Measurements from ENCODE around the gene NPBWR2.

Gene NPBWR2

DNA sequence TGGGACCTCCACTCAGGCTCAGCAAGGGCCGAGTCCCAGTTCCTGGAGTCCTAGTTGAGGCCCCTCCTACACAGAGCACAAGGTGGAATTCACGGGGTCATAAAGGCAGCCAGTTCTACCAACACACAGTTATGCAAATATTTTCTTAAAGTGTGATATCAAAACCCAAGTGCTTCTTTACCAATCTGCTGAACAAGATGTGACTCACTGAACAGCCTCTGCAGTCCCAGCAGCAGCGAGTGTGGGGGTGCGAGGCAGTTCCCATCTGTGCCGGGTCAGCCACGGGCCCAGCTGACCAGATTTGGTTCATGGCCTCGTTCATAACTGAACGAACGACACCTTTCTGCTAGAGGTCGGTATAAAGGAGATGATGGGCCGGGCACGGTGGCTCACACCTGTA is 48.8 kb downstream of the NPBWR2 start:
- no peak overlapping the region for H3K9ac ChIP-seq (ENCODE audit: low read length)
- no peak overlapping the region for H2BK5ac ChIP-seq (ENCODE audit: low read length)
- DNase-seq, result no peak
- no peak overlapping the region for H2AK5ac ChIP-seq (ENCODE audit: low read length)
- no peak overlapping the region for H4K5ac ChIP-seq (ENCODE audit: low read length)
- H3K79me2 ChIP-seq (ENCODE audit: control insufficient read depth, insufficient read depth, low read length), result no peaks in the 10 kb centered on the region
- no peak overlapping the region for H3K27ac ChIP-seq (ENCODE audit: low read depth, low read length)
- no peak overlapping the region for H2BK15ac ChIP-seq (replicated peaks; ENCODE audit: low read depth)
- no peak overlapping the region for H3K56ac ChIP-seq (ENCODE audit: low read length)
- no peak overlapping the region for H3K23ac ChIP-seq (ENCODE audit: low read length)
- no CpG with 5 or more reads among the region's 12 CpGs for WGBS (ENCODE audit: extremely low coverage, insufficient coverage, low lambda C conversion rate)
- H3K79me1 ChIP-seq (ENCODE audit: low read length), result no peaks in the 10 kb centered on the region
- no peak overlapping the region for H3K4me3 ChIP-seq (ENCODE audit: low read length)
- H3K36me3 ChIP-seq (ENCODE audit: control insufficient read depth, insufficient read depth, low read length), result no peaks in the 10 kb centered on the region
- no peak overlapping the region for H4K8ac ChIP-seq (ENCODE audit: low read depth, low read length)
- peaks cover 8% of the 10 kb centered on the region for H3K4me1 ChIP-seq (ENCODE audit: control insufficient read depth, low read depth, low read length)
- H3K18ac ChIP-seq (ENCODE audit: low read length), result no peak overlapping the region
- no peak overlapping the region for H2BK120ac ChIP-seq (ENCODE audit: low read depth, low read length)
- no peaks in the 10 kb centered on the region for H3K27me3 ChIP-seq (ENCODE audit: insufficient read depth, low read length, poor library complexity)
- H3K4me2 ChIP-seq (ENCODE audit: low read length), result no peak overlapping the region
- no peak overlapping the region for H3K4ac ChIP-seq (ENCODE audit: low read depth, low read length)

DNA sequence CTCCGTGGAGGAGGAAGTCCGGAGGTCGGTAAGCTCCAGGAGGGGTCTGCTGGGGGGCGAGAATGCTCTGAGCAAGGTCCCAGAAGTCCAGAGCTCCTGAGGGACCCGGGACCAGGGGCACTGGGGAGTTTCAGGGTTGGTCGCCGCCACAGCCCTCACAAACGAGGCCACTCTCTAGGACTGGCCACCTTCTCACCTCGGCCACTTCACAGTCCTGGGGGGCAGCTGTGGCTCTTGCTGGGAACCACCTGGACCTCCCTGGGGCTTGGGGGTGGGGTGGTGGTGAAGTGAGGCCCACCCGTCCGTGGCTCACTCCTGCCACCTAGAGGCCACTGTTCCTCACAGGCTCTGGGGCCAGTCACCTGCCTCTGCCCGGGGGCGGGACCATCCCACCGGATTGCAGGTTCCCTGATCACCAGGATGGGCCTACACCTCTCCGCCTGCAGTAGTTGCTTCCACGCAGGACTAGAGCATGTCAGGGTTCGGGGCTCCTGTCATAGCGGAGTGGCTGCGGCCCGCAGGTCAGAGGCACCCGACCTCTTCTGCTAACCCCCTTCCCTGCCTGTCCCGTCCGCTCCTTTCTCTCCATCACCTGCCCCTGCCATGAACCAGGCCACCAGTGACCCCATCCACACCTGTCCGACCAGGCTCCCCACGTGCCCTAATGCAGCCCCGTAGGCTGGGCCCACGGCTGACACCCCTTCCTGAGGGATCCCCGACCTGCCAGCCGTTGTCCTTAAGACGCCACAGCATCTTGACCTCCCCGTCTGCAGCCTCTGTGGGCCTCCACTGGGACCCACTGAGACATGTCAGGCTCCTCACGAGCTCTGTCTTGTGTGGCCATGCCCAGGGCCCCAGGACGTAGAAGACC is 49.5 kb downstream of the NPBWR2 start:
- no peak overlapping the region for H3K4me2 ChIP-seq (ENCODE audit: low read length)
- no peak overlapping the region for H4K8ac ChIP-seq (ENCODE audit: low read depth, low read length)
- H3K4me1 ChIP-seq (ENCODE audit: control insufficient read depth, low read depth, low read length), result peaks cover 11% of the 10 kb centered on the region
- H3K23ac ChIP-seq (ENCODE audit: low read length), result no peak overlapping the region
- H3K79me1 ChIP-seq (ENCODE audit: low read length), result no peaks in the 10 kb centered on the region
- no peak overlapping the region for H3K4ac ChIP-seq (ENCODE audit: low read depth, low read length)
- H2BK5ac ChIP-seq (ENCODE audit: low read length), result no peak overlapping the region
- no peak overlapping the region for H3K56ac ChIP-seq (ENCODE audit: low read length)
- no CpG with 5 or more reads among the region's 33 CpGs for WGBS (ENCODE audit: extremely low coverage, insufficient coverage, low lambda C conversion rate)
- no peak overlapping the region for H2AK5ac ChIP-seq (ENCODE audit: low read length)
- H2BK15ac ChIP-seq (replicated peaks; ENCODE audit: low read depth), result no peak overlapping the region
- no peak overlapping the region for H3K27ac ChIP-seq (ENCODE audit: low read depth, low read length)
- H2BK120ac ChIP-seq (ENCODE audit: low read depth, low read length), result no peak overlapping the region
- H3K36me3 ChIP-seq (ENCODE audit: control insufficient read depth, insufficient read depth, low read length), result no peaks in the 10 kb centered on the region
- no peak overlapping the region for H4K5ac ChIP-seq (ENCODE audit: low read length)
- H3K4me3 ChIP-seq (ENCODE audit: low read length), result no peak overlapping the region
- no peaks in the 10 kb centered on the region for H3K27me3 ChIP-seq (ENCODE audit: insufficient read depth, low read length, poor library complexity)
- no peak overlapping the region for H3K18ac ChIP-seq (ENCODE audit: low read length)
- H3K79me2 ChIP-seq (ENCODE audit: control insufficient read depth, insufficient read depth, low read length), result no peaks in the 10 kb centered on the region
- peak; percentile 84 for DNase-seq
- H3K9ac ChIP-seq (ENCODE audit: low read length), result no peak overlapping the region

DNA sequence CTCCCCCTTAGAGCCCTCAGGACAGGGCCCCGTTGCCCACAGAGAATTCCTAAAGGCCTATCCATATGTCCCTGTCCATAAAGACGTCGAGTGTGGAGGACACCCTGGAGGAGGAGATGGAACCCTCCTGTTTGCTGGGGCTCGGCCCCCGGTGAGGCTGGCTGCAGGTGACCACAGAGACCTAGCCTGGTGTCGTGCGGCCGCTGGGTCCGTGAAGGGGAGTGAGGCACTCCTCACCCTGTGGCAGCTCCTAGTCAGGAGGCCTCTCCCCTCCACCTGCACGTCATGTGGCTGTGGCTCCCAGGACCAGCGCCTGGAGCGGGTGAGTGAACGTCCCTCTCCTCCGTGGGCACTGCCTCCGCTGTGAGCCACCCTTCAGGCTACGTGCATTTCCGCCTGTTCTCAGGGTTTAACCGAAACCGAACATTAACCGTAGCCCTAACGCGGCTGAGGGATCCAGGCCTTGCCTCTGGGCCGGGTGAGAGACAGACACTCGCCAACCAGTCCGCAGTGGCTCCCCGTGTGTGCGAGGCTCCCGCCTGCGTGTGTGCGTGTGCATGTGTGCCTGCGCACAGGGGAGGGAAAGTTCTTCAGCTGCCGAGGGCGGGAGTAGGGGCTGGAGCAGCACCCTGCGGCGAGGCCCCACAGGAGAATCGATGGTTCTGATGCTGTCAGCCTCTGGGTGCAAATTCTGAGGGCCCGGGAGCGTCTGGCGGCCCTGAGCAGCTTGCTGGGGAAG is 50.3 kb downstream of the NPBWR2 start:
- H3K23ac ChIP-seq (ENCODE audit: low read length), result no peak overlapping the region
- H3K27ac ChIP-seq (ENCODE audit: low read depth, low read length), result no peak overlapping the region
- H3K4ac ChIP-seq (ENCODE audit: low read depth, low read length), result no peak overlapping the region
- H3K79me2 ChIP-seq (ENCODE audit: control insufficient read depth, insufficient read depth, low read length), result no peaks in the 10 kb centered on the region
- no peak overlapping the region for H4K5ac ChIP-seq (ENCODE audit: low read length)
- H3K18ac ChIP-seq (ENCODE audit: low read length), result no peak overlapping the region
- H3K36me3 ChIP-seq (ENCODE audit: control insufficient read depth, insufficient read depth, low read length), result no peaks in the 10 kb centered on the region
- no peak overlapping the region for H2BK15ac ChIP-seq (replicated peaks; ENCODE audit: low read depth)
- H3K9ac ChIP-seq (ENCODE audit: low read length), result peak overlapping the region; percentile 20
- no CpG with 5 or more reads among the region's 39 CpGs for WGBS (ENCODE audit: extremely low coverage, insufficient coverage, low lambda C conversion rate)
- H3K27me3 ChIP-seq (ENCODE audit: insufficient read depth, low read length, poor library complexity), result no peaks in the 10 kb centered on the region
- no peak for DNase-seq
- no peaks in the 10 kb centered on the region for H3K79me1 ChIP-seq (ENCODE audit: low read length)
- H3K4me1 ChIP-seq (ENCODE audit: control insufficient read depth, low read depth, low read length), result peaks cover 11% of the 10 kb centered on the region
- H2BK5ac ChIP-seq (ENCODE audit: low read length), result no peak overlapping the region
- H4K8ac ChIP-seq (ENCODE audit: low read depth, low read length), result no peak overlapping the region
- no peak overlapping the region for H3K4me2 ChIP-seq (ENCODE audit: low read length)
- H2BK120ac ChIP-seq (ENCODE audit: low read depth, low read length), result no peak overlapping the region
- H2AK5ac ChIP-seq (ENCODE audit: low read length), result no peak overlapping the region
- H3K4me3 ChIP-seq (ENCODE audit: low read length), result no peak overlapping the region
- H3K56ac ChIP-seq (ENCODE audit: low read length), result peak overlapping the region; percentile 73

DNA sequence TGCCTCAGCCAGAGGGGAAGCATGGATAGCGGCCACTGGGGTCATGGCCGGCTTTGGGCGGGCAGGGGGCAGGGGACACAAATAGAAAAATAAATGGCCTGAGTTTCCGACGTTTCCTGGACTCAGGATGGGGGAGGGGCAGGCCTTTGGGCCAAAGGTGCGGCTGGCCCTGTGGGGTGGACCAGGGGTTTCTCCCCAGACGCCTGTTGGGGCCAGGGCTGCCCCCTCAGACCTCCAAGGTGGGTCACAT is 50.8 kb downstream of the NPBWR2 start:
- Histone ChIP-seq H3K23ac (ENCODE audit: low read length) (no peak overlapping the region), H4K5ac (ENCODE audit: low read length) (no peak overlapping the region), H2AK5ac (ENCODE audit: low read length) (no peak overlapping the region), H2BK120ac (ENCODE audit: low read depth, low read length) (no peak overlapping the region), H2BK15ac (replicated peaks; ENCODE audit: low read depth) (no peak overlapping the region), H3K9ac (ENCODE audit: low read length) (no peak overlapping the region), H4K8ac (ENCODE audit: low read depth, low read length) (no peak overlapping the region), H2BK5ac (ENCODE audit: low read length) (no peak overlapping the region), H3K4me1 (ENCODE audit: control insufficient read depth, low read depth, low read length) (peaks cover 11% of the 10 kb centered on the region), H3K27ac (ENCODE audit: low read depth, low read length) (no peak overlapping the region), H3K56ac (ENCODE audit: low read length) (peak overlapping the region; percentile 73), H3K36me3 (ENCODE audit: control insufficient read depth, insufficient read depth, low read length) (no peaks in the 10 kb centered on the region), H3K4ac (ENCODE audit: low read depth, low read length) (no peak overlapping the region), H3K4me2 (ENCODE audit: low read length) (no peak overlapping the region), H3K4me3 (ENCODE audit: low read length) (no peak overlapping the region), H3K79me2 (ENCODE audit: control insufficient read depth, insufficient read depth, low read length) (no peaks in the 10 kb centered on the region), H3K27me3 (ENCODE audit: insufficient read depth, low read length, poor library complexity) (no peaks in the 10 kb centered on the region), H3K79me1 (ENCODE audit: low read length) (no peaks in the 10 kb centered on the region), H3K18ac (ENCODE audit: low read length) (no peak overlapping the region)
- WGBS (ENCODE audit: extremely low coverage, insufficient coverage, low lambda C conversion rate), result no CpG with 5 or more reads among the region's 7 CpGs
- no peak for DNase-seq

DNA sequence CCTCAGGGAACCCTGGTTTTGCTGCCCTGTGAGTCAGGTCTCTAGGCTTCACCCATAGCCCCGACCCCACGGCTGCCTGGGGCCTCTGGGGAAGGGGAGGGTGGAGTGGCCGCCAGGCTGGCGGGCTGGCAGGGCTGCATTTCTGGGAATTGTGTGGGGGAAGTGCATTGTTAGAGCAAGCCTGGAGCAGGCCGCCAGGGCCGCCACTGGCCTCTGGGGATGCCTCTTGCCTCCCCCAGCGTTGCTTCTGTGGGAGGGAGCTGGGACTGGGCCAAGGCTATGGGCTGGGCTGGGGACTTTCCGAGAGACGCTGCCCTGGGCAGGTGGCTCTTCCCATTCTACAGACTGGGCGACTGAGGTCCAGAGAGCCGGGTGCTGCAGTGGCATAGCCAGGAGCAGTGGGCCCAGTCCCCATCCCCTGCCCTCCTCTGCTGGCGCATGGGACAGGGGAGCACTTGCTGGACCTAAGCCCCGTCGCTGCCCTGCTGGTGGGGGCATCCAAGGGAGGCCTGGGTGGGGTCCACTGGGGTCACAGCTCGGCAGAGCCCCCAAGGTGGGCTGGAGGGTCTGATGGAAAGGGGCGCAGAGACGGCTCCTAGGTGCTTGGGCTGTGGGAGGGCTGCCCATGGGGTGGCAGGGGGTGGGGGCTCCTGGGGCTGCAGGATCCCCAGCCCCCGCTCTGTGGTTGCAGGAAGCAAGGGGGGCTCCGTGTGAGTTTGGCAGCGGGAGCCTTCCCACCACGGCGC is 51.3 kb downstream of the NPBWR2 start:
- H3K4me2 ChIP-seq (ENCODE audit: low read length), result no peak overlapping the region
- DNase-seq, result peak; percentile 52
- H3K27me3 ChIP-seq (ENCODE audit: insufficient read depth, low read length, poor library complexity), result no peaks in the 10 kb centered on the region
- H3K36me3 ChIP-seq (ENCODE audit: control insufficient read depth, insufficient read depth, low read length), result no peaks in the 10 kb centered on the region
- no peak overlapping the region for H2BK15ac ChIP-seq (replicated peaks; ENCODE audit: low read depth)
- H3K23ac ChIP-seq (ENCODE audit: low read length), result no peak overlapping the region
- no peak overlapping the region for H3K9ac ChIP-seq (ENCODE audit: low read length)
- H2AK5ac ChIP-seq (ENCODE audit: low read length), result no peak overlapping the region
- H2BK5ac ChIP-seq (ENCODE audit: low read length), result no peak overlapping the region
- no peak overlapping the region for H3K4ac ChIP-seq (ENCODE audit: low read depth, low read length)
- H3K79me2 ChIP-seq (ENCODE audit: control insufficient read depth, insufficient read depth, low read length), result no peaks in the 10 kb centered on the region
- H4K8ac ChIP-seq (ENCODE audit: low read depth, low read length), result no peak overlapping the region
- no peak overlapping the region for H3K4me3 ChIP-seq (ENCODE audit: low read length)
- H3K79me1 ChIP-seq (ENCODE audit: low read length), result no peaks in the 10 kb centered on the region
- peaks cover 11% of the 10 kb centered on the region for H3K4me1 ChIP-seq (ENCODE audit: control insufficient read depth, low read depth, low read length)
- H3K56ac ChIP-seq (ENCODE audit: low read length), result no peak overlapping the region
- H4K5ac ChIP-seq (ENCODE audit: low read length), result no peak overlapping the region
- no peak overlapping the region for H2BK120ac ChIP-seq (ENCODE audit: low read depth, low read length)
- H3K18ac ChIP-seq (ENCODE audit: low read length), result peak overlapping the region; percentile 11
- WGBS (ENCODE audit: extremely low coverage, insufficient coverage, low lambda C conversion rate), result no CpG with 5 or more reads among the region's 22 CpGs
- no peak overlapping the region for H3K27ac ChIP-seq (ENCODE audit: low read depth, low read length)
